IMR-90 (cell line): ENCODE results near the gene MADD. TPM values are rescaled to one million over a fixed set of nuclear protein-coding genes. Genes with fewer than 3 reads are reported as not detected.

ENCODE experiments used
- ATAC-seq: fragments of 200-7000 bp; cut with Tn5 transposase; 2 replicates; pipeline ENCODE4 v1.9.1; 2020; ENCODE audit warnings: low read depth, mild to moderate bottlenecking, moderate library complexity
- BruUV-seq: library from RNA; stranded (reverse); fragments of 400-500 nt; replicated peaks from 2 replicates; lab custom pipeline; 2021; lab: Mats Ljungman, UMichigan
- CTCF ChIA-PET: fragments of 300-600 bp; formaldehyde crosslinking; extraction: SDS; loops from one replicate; lab custom pipeline; 2021; ENCODE audit warnings: antibody characterized with exemption; lab: Yijun Ruan, JAX
- POLR2A ChIA-PET: fragments of 300-600 bp; sonication (Branson Sonifier 250); formaldehyde crosslinking; loops from one replicate; lab custom pipeline; 2022; ENCODE audit warnings: antibody characterized with exemption; ENCODE audit not compliant: unreplicated experiment; lab: Charles Lee
- DNase-seq: peaks from one replicate; pipeline ENCODE4 v3.0.0; 2013
- H2AFZ ChIP-seq: replicated peaks from 2 replicates; pipeline ENCODE3; 2013; ENCODE audit warnings: low read length, mild to moderate bottlenecking; ENCODE audit not compliant: poor library complexity
- H2AK5ac ChIP-seq: 2 replicates; pipeline ENCODE4 v1.6.1; 2013; ENCODE audit warnings: low read depth, low read length, inconsistent platforms
- H2AK9ac ChIP-seq: replicated peaks from 2 replicates; pipeline ENCODE3; 2013; ENCODE audit warnings: mild to moderate bottlenecking, low read depth, low read length, moderate library complexity; ENCODE audit not compliant: poor library complexity
- H2BK120ac ChIP-seq: 2 replicates; pipeline ENCODE4 v1.6.1; 2013; ENCODE audit warnings: low read depth, low read length, inconsistent platforms
- H2BK15ac ChIP-seq: 3 replicates; pipeline ENCODE4 v1.6.1; 2013; ENCODE audit warnings: low read depth, low read length, inconsistent platforms
- H2BK20ac ChIP-seq: 2 replicates; pipeline ENCODE4 v1.6.1; 2013; ENCODE audit warnings: low read depth, mild to moderate bottlenecking, inconsistent platforms, low read length, moderate library complexity
- H2BK5ac ChIP-seq: 2 replicates; pipeline ENCODE4 v1.6.1; 2013; ENCODE audit warnings: mild to moderate bottlenecking, low read depth, low read length, inconsistent platforms; ENCODE audit not compliant: poor library complexity, severe bottlenecking
- H3K14ac ChIP-seq: replicated peaks from 2 replicates; pipeline ENCODE4 v1.6.1; 2013; ENCODE audit warnings: low read depth, low read length, inconsistent platforms
- H3K18ac ChIP-seq: 2 replicates; pipeline ENCODE4 v1.6.1; 2013; ENCODE audit warnings: low read depth, low read length, control low read depth
- H3K23ac ChIP-seq: 2 replicates; pipeline ENCODE4 v1.6.1; 2013; ENCODE audit warnings: low read depth, low read length, inconsistent platforms
- H3K27ac ChIP-seq: 2 replicates; pipeline ENCODE4 v1.5.1; 2013; ENCODE audit warnings: mild to moderate bottlenecking, control low read depth, low read length; ENCODE audit not compliant: insufficient read depth
- H3K27me3 ChIP-seq: 2 replicates; pipeline ENCODE4 v1.6.1; 2013; ENCODE audit warnings: low read length; ENCODE audit not compliant: control insufficient read depth, insufficient read depth
- H3K36me3 ChIP-seq: 2 replicates; pipeline ENCODE4 v1.6.1; 2013; ENCODE audit warnings: low read length, mixed read lengths; ENCODE audit not compliant: control insufficient read depth, insufficient read depth
- H3K4ac ChIP-seq: 2 replicates; pipeline ENCODE4 v1.6.1; 2013; ENCODE audit warnings: low read depth, low read length, inconsistent platforms
- H3K4me1 ChIP-seq: 2 replicates; pipeline ENCODE4 v1.6.1; 2013; ENCODE audit warnings: low read length, mixed read lengths; ENCODE audit not compliant: control insufficient read depth, insufficient read depth
- H3K4me2 ChIP-seq: 2 replicates; pipeline ENCODE4 v1.6.1; 2013; ENCODE audit warnings: low read depth, mild to moderate bottlenecking, control low read depth, low read length, moderate library complexity
- H3K4me3 ChIP-seq: 2 replicates; pipeline ENCODE4 v1.5.1; 2013; ENCODE audit warnings: low read depth, mild to moderate bottlenecking, control low read depth, low read length, moderate library complexity; ENCODE audit not compliant: insufficient read depth
- H3K56ac ChIP-seq: 2 replicates; pipeline ENCODE4 v1.6.1; 2013; ENCODE audit warnings: low read length, inconsistent platforms; ENCODE audit not compliant: insufficient read depth; ENCODE audit errors: extremely low read depth
- H3K79me1 ChIP-seq, 2 experiments: 2 replicates each; pipeline ENCODE4 v1.6.1; 2013; ENCODE audit warnings: low read length in 2 of 2, inconsistent platforms in 1 of 2, low read depth in 1 of 2
- H3K9ac ChIP-seq: 2 replicates; pipeline ENCODE4 v1.6.1; 2013; ENCODE audit warnings: low read depth, low read length, control low read depth
- H3K9me1 ChIP-seq: 2 replicates; pipeline ENCODE4 v1.6.1; 2013; ENCODE audit warnings: low read length, inconsistent platforms; ENCODE audit not compliant: insufficient read depth
- H3K9me3 ChIP-seq: 2 replicates; pipeline ENCODE4 v1.6.1; 2013; ENCODE audit warnings: low read length; ENCODE audit not compliant: control insufficient read depth, insufficient read depth
- H4K20me1 ChIP-seq: 2 replicates; pipeline ENCODE4 v1.6.1; 2013; ENCODE audit warnings: low read length, inconsistent platforms; ENCODE audit not compliant: insufficient read depth
- H4K5ac ChIP-seq: 2 replicates; pipeline ENCODE4 v1.6.1; 2013; ENCODE audit warnings: mild to moderate bottlenecking, low read depth, low read length, control low read depth
- H4K8ac ChIP-seq, 2 experiments: 2 replicates each; pipeline ENCODE4 v1.6.1; 2013; ENCODE audit warnings: low read depth in 2 of 2, low read length in 2 of 2, control low read depth in 1 of 2, inconsistent platforms in 1 of 2
- H4K91ac ChIP-seq: 2 replicates; pipeline ENCODE4 v1.6.1; 2013; ENCODE audit warnings: low read depth, low read length, inconsistent platforms; ENCODE audit not compliant: insufficient read depth
- BHLHE40 ChIP-seq: fragments of 150-350 bp; IDR thresholded peaks from 2 replicates; pipeline ENCODE4 v1.6.1; 2016; ENCODE audit warnings: mild to moderate bottlenecking, low read depth, low read length
- CEBPB ChIP-seq: IDR thresholded peaks from 2 replicates; pipeline ENCODE4 v1.6.1; 2012; ENCODE audit warnings: low read depth, low read length, improper control_type of control experiment
- CHD1 ChIP-seq: IDR thresholded peaks from 2 replicates; pipeline ENCODE4 v1.6.1; 2012; ENCODE audit warnings: low read depth, low read length, improper control_type of control experiment
- CTCF ChIP-seq: conservative IDR thresholded peaks from 2 replicates; pipeline ENCODE4 v1.5.1; 2012; ENCODE audit warnings: mild to moderate bottlenecking, low read depth, low read length, improper control_type of control experiment
- ELK1 ChIP-seq: fragments of 150-350 bp; IDR thresholded peaks from 2 replicates; pipeline ENCODE4 v1.6.1; 2016; ENCODE audit warnings: low read depth, mild to moderate bottlenecking, low read length, moderate library complexity, borderline replicate concordance
- FOS ChIP-seq: fragments of 150-350 bp; IDR thresholded peaks from 2 replicates; pipeline ENCODE4 v1.6.1; 2016; ENCODE audit warnings: low read depth, low read length
- MAFK ChIP-seq: IDR thresholded peaks from 2 replicates; pipeline ENCODE4 v1.6.1; 2012; ENCODE audit warnings: low read depth, low read length, improper control_type of control experiment
- MAZ ChIP-seq: IDR thresholded peaks from 2 replicates; pipeline ENCODE4 v1.6.1; 2012; ENCODE audit warnings: low read depth, mild to moderate bottlenecking, low read length, improper control_type of control experiment, moderate library complexity, borderline replicate concordance
- MXI1 ChIP-seq: IDR thresholded peaks from 2 replicates; pipeline ENCODE4 v1.6.1; 2012; ENCODE audit warnings: low read depth, mild to moderate bottlenecking, low read length, moderate library complexity, borderline replicate concordance
- NFE2L2 ChIP-seq: fragments of 150-350 bp; IDR thresholded peaks from 2 replicates; pipeline ENCODE4 v1.6.1; 2016; ENCODE audit warnings: low read depth, mild to moderate bottlenecking, low read length
- POLR2A ChIP-seq: IDR thresholded peaks from 2 replicates; pipeline ENCODE4 v1.6.1; 2012; ENCODE audit warnings: mild to moderate bottlenecking, low read depth, low read length
- RCOR1 ChIP-seq: IDR thresholded peaks from 2 replicates; pipeline ENCODE4 v1.6.1; 2012; ENCODE audit warnings: mild to moderate bottlenecking, low read length, improper control_type of control experiment; ENCODE audit not compliant: insufficient replicate concordance
- SMC3 ChIP-seq: fragments of 150-350 bp; IDR thresholded peaks from 2 replicates; pipeline ENCODE4 v1.6.1; 2016; ENCODE audit warnings: low read depth, mild to moderate bottlenecking, antibody characterized with exemption, low read length, moderate library complexity
- WGBS, 2 experiments: methylation state at CpG; one replicate each; pipeline versions ENCODE4 v1.1.5 to v1.1.7; 2013; ENCODE audit warnings: missing lambda C conversion rate in 2 of 2; ENCODE audit not compliant: insufficient read length in 1 of 2; ENCODE audit errors: extremely low coverage in 2 of 2; 5-methylcytosine and 5-hydroxymethylcytosine counted together
- dilution Hi-C: fragments of 300-500 bp; cut with HindIII; formaldehyde crosslinking; loops from one replicate; pipeline ENCODE4 v1.14.3; 2018; ENCODE audit warnings: low sequenced_read_pairs; ENCODE audit not compliant: unreplicated experiment
- in situ Hi-C: fragments of 300-500 bp; cut with MboI; formaldehyde crosslinking; loops from 3 replicates; pipeline ENCODE4 v1.14.3; 2019; ENCODE audit warnings: low sequenced_read_pairs, inconsistent platforms, mixed read lengths
- intact Hi-C: fragments of 100-400 bp; cut with micrococcal nuclease; formaldehyde crosslinking; loops from 2 replicates; pipeline ENCODE4 v1.10.0; 2022
- polyA plus RNA-seq, 3 experiments: library from polyadenylated mRNA; depleted of rRNA; stranded (reverse); fragments of >200 nt; gene quantifications; 2 replicates each; pipeline ENCODE4 v1.2.3, GENCODE V29; 2012; ENCODE audit warnings: low replicate concordance in 1 of 3
- total RNA-seq: library from RNA; depleted of rRNA; stranded (reverse); fragments of >200 nt; gene quantifications from 2 replicates; pipeline ENCODE4 v1.2.3, GENCODE V29; 2012

The MADD gene
- total and polyA plus RNA-seq, 2 of the 4 experiments (the other 2 are of a cell fraction) = 13.3 to 16.4 TPM

DNA sequence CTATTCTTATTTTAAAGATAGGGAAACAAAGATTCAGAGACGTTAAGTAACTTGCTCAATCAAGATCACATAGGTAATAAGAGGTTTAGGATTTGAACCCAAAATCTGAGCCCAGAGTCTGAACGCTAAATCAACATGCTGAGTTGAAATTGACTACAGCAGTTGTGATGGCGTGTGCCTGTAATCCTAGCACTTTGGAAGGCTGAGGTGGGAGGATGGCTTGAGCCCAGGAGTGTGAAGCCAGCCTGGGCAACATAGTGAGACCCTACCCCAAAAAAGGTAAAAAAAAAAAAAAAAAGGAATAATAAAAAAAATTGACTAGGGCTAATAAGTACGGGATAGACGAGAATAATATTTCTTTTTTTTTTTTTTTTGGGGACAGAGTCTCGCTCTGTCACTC lies 13.6 kb upstream of the MADD start:
- ATAC-seq (no peak), DNase-seq (no peak)
- CTCF ChIA-PET = interaction anchor here (1.4 kb wide), 1 partner anchor 24 kb away, joined by 3 read pairs; no protein-coding TSS in a partner anchor
- Histone ChIP-seq H3K9me3 (no peaks in the 10 kb centered on the region), H3K9me1 (peaks cover 11% of the 10 kb centered on the region), H4K91ac (no peak overlapping the region), H3K36me3 (peaks cover 2% of the 10 kb centered on the region; the same call in 1 of the 2 replicates), H3K9ac (no peak overlapping the region), H3K79me1 (peaks cover 5 to 34% of the 10 kb centered on the region in 2 experiments; a peak in 3 of 4 replicates), H4K20me1 (no peaks in the 10 kb centered on the region), H4K5ac (no peak overlapping the region), H2BK20ac (no peak overlapping the region; the same call in 1 of the 2 replicates), H3K4me2 (no peak overlapping the region), H3K27ac (no peak overlapping the region), H3K4me3 (no peak overlapping the region), H3K27me3 (no peaks in the 10 kb centered on the region), H3K14ac (no peak overlapping the region), H3K56ac (no peak overlapping the region), H2BK120ac (no peak overlapping the region), H3K18ac (no peak overlapping the region), H4K8ac (no peak overlapping the region; a peak in 1 of 4 replicates), H2BK5ac (no peak overlapping the region), H3K4ac (no peak overlapping the region), H3K23ac (no peak overlapping the region), H3K4me1 (peaks cover 24% of the 10 kb centered on the region), H2AFZ (no peak overlapping the region), H2AK5ac (no peak overlapping the region), H2AK9ac (no peak overlapping the region), H2BK15ac (no peak overlapping the region)
- in situ Hi-C loops (no loop called here), intact Hi-C loops (loop anchor here (5.0 kb wide), 1 partner anchor 151 kb away; the partner anchor contains the start of gene SLC39A13), dilution Hi-C loops (no loop called here)
- no TSS peak for BruUV-seq
- WGBS, 2 experiments = 80% methylated on average over 1 of the region's 6 CpGs; no CpG with 5 or more reads in 1 of the 2 experiments
- POLR2A ChIA-PET = no interaction called here
- TF ChIP-seq POLR2A (no peak), MAFK (no peak), FOS (no peak), CEBPB (no peak), SMC3 (no peak), MXI1 (no peak), NFE2L2 (no peak), MAZ (no peak), CHD1 (no peak), CTCF (no peak), BHLHE40 (no peak), ELK1 (no peak), RCOR1 (no peak)
